ENCODE results near the gene VPS37C.
"Not testable (repeated sequence)": the region's sequence is repeated elsewhere in the genome, so short reads cannot be mapped to it uniquely, and the experiment has no call there.

The VPS37C gene

DNA sequence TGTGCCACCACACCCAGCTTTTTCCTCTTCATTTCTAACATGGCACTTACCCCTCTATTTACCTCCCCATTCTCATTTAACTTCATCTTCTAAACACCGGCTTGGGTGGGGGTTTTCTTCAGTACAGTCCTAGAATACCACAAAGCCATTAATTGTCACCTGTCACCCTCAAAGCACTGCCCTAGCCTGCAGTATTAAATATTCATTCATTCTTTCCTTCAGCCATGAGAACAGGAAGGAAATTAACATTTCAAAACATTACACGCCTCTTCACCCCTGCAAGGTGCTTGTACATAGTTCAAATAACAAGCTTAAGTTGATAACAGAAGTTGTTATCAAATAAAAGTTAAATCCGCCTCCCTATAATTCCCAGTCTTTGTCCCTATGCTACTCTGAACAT is 10.7 kb upstream of the VPS37C start:
- no peak overlapping the region for H3K4me3 Mint-ChIP-seq
- peaks cover 15% of the 10 kb centered on the region for H3K4me1 Mint-ChIP-seq
- H3K27me3 Mint-ChIP-seq (ENCODE audit: low read depth, poor library complexity): peaks cover 14% of the 10 kb centered on the region
- TF ChIP-seq, protein P1, sequence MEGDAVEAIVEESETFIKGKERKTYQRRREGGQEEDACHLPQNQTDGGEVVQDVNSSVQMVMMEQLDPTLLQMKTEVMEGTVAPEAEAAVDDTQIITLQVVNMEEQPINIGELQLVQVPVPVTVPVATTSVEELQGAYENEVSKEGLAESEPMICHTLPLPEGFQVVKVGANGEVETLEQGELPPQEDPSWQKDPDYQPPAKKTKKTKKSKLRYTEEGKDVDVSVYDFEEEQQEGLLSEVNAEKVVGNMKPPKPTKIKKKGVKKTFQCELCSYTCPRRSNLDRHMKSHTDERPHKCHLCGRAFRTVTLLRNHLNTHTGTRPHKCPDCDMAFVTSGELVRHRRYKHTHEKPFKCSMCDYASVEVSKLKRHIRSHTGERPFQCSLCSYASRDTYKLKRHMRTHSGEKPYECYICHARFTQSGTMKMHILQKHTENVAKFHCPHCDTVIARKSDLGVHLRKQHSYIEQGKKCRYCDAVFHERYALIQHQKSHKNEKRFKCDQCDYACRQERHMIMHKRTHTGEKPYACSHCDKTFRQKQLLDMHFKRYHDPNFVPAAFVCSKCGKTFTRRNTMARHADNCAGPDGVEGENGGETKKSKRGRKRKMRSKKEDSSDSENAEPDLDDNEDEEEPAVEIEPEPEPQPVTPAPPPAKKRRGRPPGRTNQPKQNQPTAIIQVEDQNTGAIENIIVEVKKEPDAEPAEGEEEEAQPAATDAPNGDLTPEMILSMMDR (IDR thresholded peaks at IDR 0.05): no peak
- no peak for DNase-seq
- no peak overlapping the region for H3K27ac Mint-ChIP-seq
- H3K9me3 Mint-ChIP-seq: peaks cover 25% of the 10 kb centered on the region
- H3K36me3 Mint-ChIP-seq (ENCODE audit: low read depth): no peaks in the 10 kb centered on the region

DNA sequence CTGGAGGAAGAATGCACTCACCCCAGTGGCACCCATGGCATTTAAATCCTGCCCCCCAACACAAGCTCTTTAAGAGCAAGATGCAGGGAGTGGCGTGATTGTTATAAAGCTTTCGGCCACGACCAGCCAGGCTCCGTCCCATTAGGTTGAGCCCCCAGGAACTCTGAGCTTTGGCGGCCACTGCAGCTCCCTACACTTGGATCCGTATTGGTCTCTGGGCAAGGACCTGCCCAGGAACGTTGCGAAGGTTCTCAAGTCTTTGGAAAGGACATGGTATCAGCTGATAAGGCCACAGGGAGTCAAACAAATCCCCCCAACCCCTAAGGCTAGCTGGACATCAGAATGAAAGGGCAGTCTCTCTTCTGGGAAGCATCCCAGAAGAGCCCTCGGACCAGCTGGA is 9.3 kb upstream of the VPS37C start:
- no peaks in the 10 kb centered on the region for H3K36me3 Mint-ChIP-seq (ENCODE audit: low read depth)
- peaks cover 25% of the 10 kb centered on the region for H3K9me3 Mint-ChIP-seq
- H3K4me1 Mint-ChIP-seq: peaks cover 2% of the 10 kb centered on the region
- TF ChIP-seq, protein P1 (IDR thresholded peaks at IDR 0.05): no peak
- no peak overlapping the region for H3K4me3 Mint-ChIP-seq
- no peak for DNase-seq
- H3K27me3 Mint-ChIP-seq (ENCODE audit: low read depth, poor library complexity): peaks cover 14% of the 10 kb centered on the region
- no peak overlapping the region for H3K27ac Mint-ChIP-seq

DNA sequence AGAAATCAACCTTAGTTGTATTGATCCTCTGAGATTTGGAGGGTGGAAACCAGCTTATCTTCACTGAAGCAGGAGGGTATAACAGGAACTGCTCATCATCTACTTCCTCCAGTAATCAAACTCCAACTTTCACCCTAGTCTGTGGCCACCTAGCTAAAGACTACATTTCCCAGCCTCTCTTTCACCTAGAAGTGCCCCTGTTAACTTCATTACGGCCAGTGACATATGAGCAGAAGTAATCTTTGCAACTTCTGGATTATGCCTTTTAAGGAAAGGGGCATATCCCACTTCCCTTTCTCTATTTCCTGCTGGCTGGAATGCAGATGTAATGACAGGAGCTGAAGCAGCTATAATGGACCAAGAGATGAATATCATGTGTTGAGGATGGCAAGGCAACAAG is 7.6 kb upstream of the VPS37C start:
- H3K36me3 Mint-ChIP-seq (ENCODE audit: low read depth): no peaks in the 10 kb centered on the region
- no peak for DNase-seq
- no peak overlapping the region for H3K27ac Mint-ChIP-seq
- peaks cover 19% of the 10 kb centered on the region for H3K4me1 Mint-ChIP-seq
- peaks cover 32% of the 10 kb centered on the region for H3K9me3 Mint-ChIP-seq
- TF ChIP-seq, protein P1 (IDR thresholded peaks at IDR 0.05): no peak
- no peak overlapping the region for H3K4me3 Mint-ChIP-seq
- H3K27me3 Mint-ChIP-seq (ENCODE audit: low read depth, poor library complexity): peaks cover 9% of the 10 kb centered on the region

DNA sequence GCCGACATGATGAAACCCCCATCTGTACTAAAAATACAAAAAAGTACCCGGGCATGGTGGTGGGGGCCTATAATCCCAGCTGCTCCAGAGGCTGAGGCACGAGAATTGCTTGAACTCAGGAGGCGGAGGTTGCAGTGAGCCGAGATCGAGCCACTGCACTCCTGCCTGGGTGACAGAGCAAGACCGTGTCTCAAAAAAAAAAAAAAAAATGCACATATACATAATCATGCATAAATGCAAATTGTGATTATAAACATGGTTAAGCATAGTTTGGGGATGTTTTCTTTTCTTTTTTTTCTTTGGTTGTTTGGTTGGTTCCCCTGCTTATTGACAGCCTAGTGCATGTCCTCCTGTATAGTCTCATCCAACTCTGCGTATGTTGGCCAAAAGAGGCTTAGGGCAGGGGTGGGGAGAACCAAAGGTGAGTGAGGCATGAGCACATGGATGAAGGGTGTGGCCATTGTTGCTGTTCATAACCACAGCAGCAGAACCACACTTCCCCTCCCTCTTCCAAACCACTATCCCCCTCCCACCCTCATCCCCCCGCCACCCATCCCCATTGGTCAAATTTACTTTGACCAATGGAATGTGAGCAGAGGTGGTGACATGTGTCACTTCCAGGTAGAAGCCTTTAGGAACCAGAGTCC is 6.9 kb upstream of the VPS37C start:
- H3K4me1 Mint-ChIP-seq: peaks cover 21% of the 10 kb centered on the region
- H3K4me3 Mint-ChIP-seq: no peak overlapping the region
- TF ChIP-seq, protein P1 (IDR thresholded peaks at IDR 0.05): no peak
- peaks cover 25% of the 10 kb centered on the region for H3K9me3 Mint-ChIP-seq
- H3K36me3 Mint-ChIP-seq (ENCODE audit: low read depth): no peaks in the 10 kb centered on the region
- H3K27ac Mint-ChIP-seq: no peak overlapping the region
- peaks cover 3% of the 10 kb centered on the region for H3K27me3 Mint-ChIP-seq (ENCODE audit: low read depth, poor library complexity)
- DNase-seq: no peak

DNA sequence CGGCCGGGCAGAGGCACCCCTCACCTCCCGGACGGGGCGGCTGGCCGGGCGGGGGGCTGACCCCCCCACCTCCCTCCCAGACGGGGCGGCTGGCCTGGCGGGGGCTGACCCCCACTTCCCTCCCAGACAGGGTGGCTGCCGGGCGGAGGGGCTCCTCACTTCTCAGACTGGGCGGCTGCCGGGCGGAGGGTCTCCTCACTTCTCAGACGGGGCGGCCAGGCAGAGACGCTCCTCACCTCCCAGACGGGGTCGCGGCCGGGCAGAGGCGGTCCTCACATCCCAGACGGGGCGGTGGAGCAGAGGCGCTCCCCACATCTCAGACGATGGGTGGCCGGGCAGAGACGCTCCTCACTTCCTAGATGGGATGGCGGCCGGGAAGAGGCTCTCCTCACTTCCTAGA is 5.1 kb upstream of the VPS37C start:
- H3K4me3 Mint-ChIP-seq; DNase-seq; H3K27ac Mint-ChIP-seq; H3K36me3 Mint-ChIP-seq (ENCODE audit: low read depth); H3K27me3 Mint-ChIP-seq (ENCODE audit: low read depth, poor library complexity): not testable (repeated sequence)
- Mint-ChIP-seq H3K9me3 (peaks cover 24% of the 10 kb centered on the region), H3K4me1 (peaks cover 38% of the 10 kb centered on the region)

DNA sequence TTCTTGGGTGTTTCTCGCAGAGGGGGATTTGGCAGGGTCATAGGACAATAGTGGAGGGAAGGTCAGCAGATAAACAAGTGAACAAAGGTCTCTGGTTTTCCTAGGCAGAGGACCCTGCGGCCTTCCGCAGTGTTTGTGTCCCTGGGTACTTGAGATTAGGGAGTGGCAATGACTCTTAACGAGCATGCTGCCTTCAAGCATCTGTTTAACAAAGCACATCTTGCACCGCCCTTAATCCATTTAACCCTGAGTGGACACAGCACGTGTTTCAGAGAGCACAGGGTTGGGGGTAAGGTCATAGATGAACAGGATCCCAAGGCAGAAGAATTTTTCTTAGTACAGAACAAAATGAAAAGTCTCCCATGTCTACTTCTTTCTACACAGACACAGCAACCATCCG is 4.6 kb upstream of the VPS37C start:
- not testable (repeated sequence) for H3K27ac Mint-ChIP-seq; H3K4me3 Mint-ChIP-seq; H3K27me3 Mint-ChIP-seq (ENCODE audit: low read depth, poor library complexity); DNase-seq; H3K36me3 Mint-ChIP-seq (ENCODE audit: low read depth)
- Mint-ChIP-seq H3K4me1 (peaks cover 39% of the 10 kb centered on the region), H3K9me3 (peaks cover 24% of the 10 kb centered on the region)

Data from nephron progenitor cell (in vitro differentiated cells).